ENCODE results near the gene EXOC4. TPM values are rescaled to one million over a fixed set of nuclear protein-coding genes. Genes with fewer than 3 reads are reported as not detected.

EXOC4 gene
- total RNA-seq, 1 experiment from 2014 or later, result 91.9 TPM

DNA sequence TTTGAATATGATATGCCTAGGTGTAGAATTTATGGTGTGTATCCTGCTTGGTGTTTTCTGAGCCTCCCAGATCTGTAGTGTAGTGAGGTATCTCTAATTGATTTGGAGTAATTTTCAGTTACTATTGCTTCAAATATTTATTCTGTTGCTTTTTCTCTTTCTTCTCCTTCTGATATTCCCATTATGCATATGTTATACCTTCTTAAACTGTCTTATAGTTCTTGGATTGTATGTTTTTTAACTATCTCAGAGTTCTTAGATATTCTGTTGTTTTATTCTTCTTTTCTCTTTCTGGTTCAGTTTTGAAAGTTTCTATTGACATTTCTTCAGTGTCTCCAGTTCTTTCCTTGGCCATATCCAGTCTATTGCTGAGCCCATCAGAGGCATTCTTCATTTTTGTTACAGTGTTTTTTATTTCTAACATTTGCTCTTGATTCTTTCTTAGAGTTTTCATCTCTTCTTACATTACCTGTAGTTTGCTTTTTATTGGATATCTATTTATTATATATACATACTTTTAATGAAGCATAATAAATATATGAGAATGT is 668.8 kb downstream of the EXOC4 start:
- no peak for DNase-seq
- H3K36me3 Mint-ChIP-seq (ENCODE audit: insufficient read depth, unreplicated experiment), result no peaks in the 10 kb centered on the region
- H3K4me1 Mint-ChIP-seq (ENCODE audit: low read depth, unreplicated experiment), result no peaks in the 10 kb centered on the region
- no peak overlapping the region for H3K27ac Mint-ChIP-seq (ENCODE audit: unreplicated experiment)
- TF ChIP-seq, protein P1, sequence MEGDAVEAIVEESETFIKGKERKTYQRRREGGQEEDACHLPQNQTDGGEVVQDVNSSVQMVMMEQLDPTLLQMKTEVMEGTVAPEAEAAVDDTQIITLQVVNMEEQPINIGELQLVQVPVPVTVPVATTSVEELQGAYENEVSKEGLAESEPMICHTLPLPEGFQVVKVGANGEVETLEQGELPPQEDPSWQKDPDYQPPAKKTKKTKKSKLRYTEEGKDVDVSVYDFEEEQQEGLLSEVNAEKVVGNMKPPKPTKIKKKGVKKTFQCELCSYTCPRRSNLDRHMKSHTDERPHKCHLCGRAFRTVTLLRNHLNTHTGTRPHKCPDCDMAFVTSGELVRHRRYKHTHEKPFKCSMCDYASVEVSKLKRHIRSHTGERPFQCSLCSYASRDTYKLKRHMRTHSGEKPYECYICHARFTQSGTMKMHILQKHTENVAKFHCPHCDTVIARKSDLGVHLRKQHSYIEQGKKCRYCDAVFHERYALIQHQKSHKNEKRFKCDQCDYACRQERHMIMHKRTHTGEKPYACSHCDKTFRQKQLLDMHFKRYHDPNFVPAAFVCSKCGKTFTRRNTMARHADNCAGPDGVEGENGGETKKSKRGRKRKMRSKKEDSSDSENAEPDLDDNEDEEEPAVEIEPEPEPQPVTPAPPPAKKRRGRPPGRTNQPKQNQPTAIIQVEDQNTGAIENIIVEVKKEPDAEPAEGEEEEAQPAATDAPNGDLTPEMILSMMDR (IDR thresholded peaks at IDR 0.05; ENCODE audit: unreplicated experiment), result no peak
- H3K9me3 Mint-ChIP-seq (ENCODE audit: low read depth, unreplicated experiment), result peaks cover 7% of the 10 kb centered on the region
- H3K27me3 Mint-ChIP-seq (ENCODE audit: unreplicated experiment), result no peaks in the 10 kb centered on the region
- intact Hi-C loops (cut with micrococcal nuclease; ENCODE audit: unreplicated experiment), result no loop called here
- CTCF ChIA-PET, result no interaction called here
- no peak overlapping the region for H3K4me3 Mint-ChIP-seq (ENCODE audit: low read depth, unreplicated experiment)
- BruUV-seq (replicated peaks), result no TSS peak

DNA sequence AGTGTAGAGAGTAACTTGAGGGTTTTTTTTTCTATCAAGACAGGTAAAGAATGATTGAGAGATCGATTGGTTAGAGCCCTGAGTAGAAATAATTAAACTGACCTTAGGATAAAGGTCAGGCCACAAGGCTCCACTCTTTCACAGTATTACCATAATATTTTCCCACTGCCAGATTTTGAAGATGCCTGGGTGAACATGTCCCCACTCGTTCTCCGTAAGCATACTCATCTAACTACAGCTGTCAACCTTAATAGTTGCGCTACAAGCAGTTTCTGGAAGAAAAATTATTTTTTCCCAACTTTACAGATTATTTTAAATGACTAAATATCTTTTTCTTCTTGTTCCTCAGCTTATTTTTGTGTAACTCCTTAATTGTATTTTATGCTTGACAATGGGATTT is 671.1 kb downstream of the EXOC4 start:
- Mint-ChIP-seq H3K9me3 (ENCODE audit: low read depth, unreplicated experiment) (peaks cover 7% of the 10 kb centered on the region), H3K4me3 (ENCODE audit: low read depth, unreplicated experiment) (no peak overlapping the region), H3K27me3 (ENCODE audit: unreplicated experiment) (no peaks in the 10 kb centered on the region), H3K4me1 (ENCODE audit: low read depth, unreplicated experiment) (no peaks in the 10 kb centered on the region), H3K36me3 (ENCODE audit: insufficient read depth, unreplicated experiment) (no peaks in the 10 kb centered on the region), H3K27ac (ENCODE audit: unreplicated experiment) (no peak overlapping the region)
- TF ChIP-seq, protein P1 (IDR thresholded peaks at IDR 0.05; ENCODE audit: unreplicated experiment), result no peak
- intact Hi-C loops (cut with micrococcal nuclease; ENCODE audit: unreplicated experiment), result no loop called here
- CTCF ChIA-PET, result interaction anchor here (0.7 kb wide), 1 partner anchor 121 kb away, joined by 3 read pairs; no protein-coding TSS in a partner anchor
- BruUV-seq (replicated peaks), result no TSS peak
- DNase-seq, result no peak

DNA sequence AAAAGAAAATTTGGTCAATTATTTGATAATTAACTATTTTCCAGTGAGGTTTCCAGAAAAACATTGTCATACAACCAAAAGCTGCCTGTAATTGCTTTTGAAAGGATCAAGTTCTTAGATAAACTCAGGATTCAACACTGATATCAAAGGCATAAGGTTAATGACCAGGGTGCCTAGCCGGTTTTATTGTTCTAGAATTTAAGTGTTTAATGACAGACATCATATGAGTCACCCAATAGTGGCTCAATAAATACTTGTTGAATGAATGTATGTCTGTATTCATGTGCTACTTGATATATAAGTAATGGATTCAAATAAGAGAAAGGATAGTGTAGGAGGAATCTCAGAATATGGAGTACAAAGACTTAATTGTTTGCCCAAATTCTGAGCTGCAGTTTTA is 678.2 kb downstream of the EXOC4 start:
- no TSS peak for BruUV-seq (replicated peaks)
- H3K27me3 Mint-ChIP-seq (ENCODE audit: unreplicated experiment), result no peaks in the 10 kb centered on the region
- no peaks in the 10 kb centered on the region for H3K36me3 Mint-ChIP-seq (ENCODE audit: insufficient read depth, unreplicated experiment)
- no peak overlapping the region for H3K4me3 Mint-ChIP-seq (ENCODE audit: low read depth, unreplicated experiment)
- H3K27ac Mint-ChIP-seq (ENCODE audit: unreplicated experiment), result no peak overlapping the region
- H3K4me1 Mint-ChIP-seq (ENCODE audit: low read depth, unreplicated experiment), result peaks cover 18% of the 10 kb centered on the region
- no peaks in the 10 kb centered on the region for H3K9me3 Mint-ChIP-seq (ENCODE audit: low read depth, unreplicated experiment)
- TF ChIP-seq, protein P1 (IDR thresholded peaks at IDR 0.05; ENCODE audit: unreplicated experiment), result no peak
- DNase-seq, result no peak
- CTCF ChIA-PET, result interaction anchor here (0.7 kb wide), 1 partner anchor 455 kb away, joined by 3 read pairs; no protein-coding TSS in a partner anchor
- intact Hi-C loops (cut with micrococcal nuclease; ENCODE audit: unreplicated experiment), result no loop called here

DNA sequence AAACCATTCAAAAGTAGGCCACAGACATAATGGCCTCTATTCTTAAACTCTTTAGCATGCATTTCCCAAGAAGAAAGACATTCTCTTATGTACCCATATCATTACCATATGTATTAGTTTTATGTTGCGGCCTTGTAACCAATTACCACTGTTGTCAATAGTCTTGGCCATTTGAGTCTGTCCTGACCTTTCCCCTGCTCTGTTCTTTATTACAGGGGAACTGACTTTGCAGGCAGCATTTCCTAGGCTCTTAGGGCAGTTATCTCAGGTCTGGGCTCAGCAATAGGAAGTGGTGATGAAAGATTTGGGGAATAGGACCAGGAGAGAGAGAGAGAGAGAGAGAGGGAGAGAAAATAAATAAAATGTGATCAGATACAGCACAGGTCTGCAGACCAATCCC is 679.7 kb downstream of the EXOC4 start:
- BruUV-seq (replicated peaks), result no TSS peak
- intact Hi-C loops (cut with micrococcal nuclease; ENCODE audit: unreplicated experiment), result no loop called here
- no peak overlapping the region for H3K27ac Mint-ChIP-seq (ENCODE audit: unreplicated experiment)
- no peak for DNase-seq
- H3K36me3 Mint-ChIP-seq (ENCODE audit: insufficient read depth, unreplicated experiment), result no peaks in the 10 kb centered on the region
- H3K27me3 Mint-ChIP-seq (ENCODE audit: unreplicated experiment), result no peaks in the 10 kb centered on the region
- H3K9me3 Mint-ChIP-seq (ENCODE audit: low read depth, unreplicated experiment), result no peaks in the 10 kb centered on the region
- peaks cover 27% of the 10 kb centered on the region for H3K4me1 Mint-ChIP-seq (ENCODE audit: low read depth, unreplicated experiment)
- TF ChIP-seq, protein P1 (IDR thresholded peaks at IDR 0.05; ENCODE audit: unreplicated experiment), result no peak
- H3K4me3 Mint-ChIP-seq (ENCODE audit: low read depth, unreplicated experiment), result no peak overlapping the region
- CTCF ChIA-PET, result interaction anchor here (0.7 kb wide), 1 partner anchor 1013 kb away, joined by 3 read pairs; no protein-coding TSS in a partner anchor

Measured in Calu3 (cell line).